GM06990 (cell line): Measurements from ENCODE around the gene BSG.

Experiments used
- DNase-seq: peaks from one replicate; pipeline ENCODE4 v3.0.0-alpha.2; 2011; ENCODE audit not compliant: insufficient read length; ENCODE audit errors: extremely low read depth
- H3K27me3 ChIP-seq: replicated peaks from 2 replicates; pipeline ENCODE4 v1.6.0; 2011; ENCODE audit warnings: low read length; ENCODE audit not compliant: control insufficient read depth, insufficient read depth
- H3K36me3 ChIP-seq: 2 replicates; pipeline ENCODE4 v1.5.1; 2011; ENCODE audit warnings: low read length; ENCODE audit not compliant: control insufficient read depth, insufficient read depth
- H3K4me3 ChIP-seq: replicated peaks from 2 replicates; pipeline ENCODE4 v1.5.1; 2011; ENCODE audit warnings: low read depth, mild to moderate bottlenecking, control low read depth, low read length
- CTCF ChIP-seq: IDR thresholded peaks from 2 replicates; pipeline ENCODE4 v1.5.1; 2011; ENCODE audit warnings: low read length, control low read depth, mild to moderate bottlenecking, inconsistent platforms; ENCODE audit not compliant: insufficient read depth, poor library complexity, severe bottlenecking

Gene BSG

GRCh38 chr19:608155-609003 is 36.0 kb downstream of the BSG start:
- Histone ChIP-seq H3K27me3 (no peaks in the 10 kb centered on the region), H3K36me3 (no peaks in the 10 kb centered on the region), H3K4me3 (no peak overlapping the region)
- no peak for DNase-seq
- TF ChIP-seq CTCF = no peak

GRCh38 chr19:609004-609346 is 36.6 kb downstream of the BSG start:
- no peak for TF ChIP-seq CTCF
- Histone ChIP-seq H3K36me3 (no peaks in the 10 kb centered on the region), H3K4me3 (no peak overlapping the region), H3K27me3 (no peaks in the 10 kb centered on the region)
- DNase-seq = no peak

GRCh38 chr19:610071-610800 is 37.8 kb downstream of the BSG start:
- Histone ChIP-seq H3K36me3 (no peaks in the 10 kb centered on the region; the same call in none of the 2 replicates), H3K4me3 (peak overlapping the region; percentile 47), H3K27me3 (no peaks in the 10 kb centered on the region)
- no peak for TF ChIP-seq CTCF
- DNase-seq = peak; percentile 53

GRCh38 chr19:610801-611480 is 38.5 kb downstream of the BSG start:
- no peak for TF ChIP-seq CTCF
- no peaks in the 10 kb centered on the region for H3K27me3 ChIP-seq
- no peaks in the 10 kb centered on the region; the same call in none of the 2 replicates for H3K36me3 ChIP-seq
- peak overlapping the region; percentile 47 for H3K4me3 ChIP-seq
- peak; percentile 79 for DNase-seq

- H3K36me3 ChIP-seq = no peaks in the 10 kb centered on the region; the same call in none of the 2 replicates
- no peaks in the 10 kb centered on the region for H3K27me3 ChIP-seq
- no peak for DNase-seq
- no peak for TF ChIP-seq CTCF
- no peak overlapping the region for H3K4me3 ChIP-seq
Observed at GRCh38 chr19:611481-611868, 39.1 kb downstream of the BSG start.
